GM23338 (cell line): ENCODE results near the gene DCP2. TPM values are rescaled to one million over a fixed set of nuclear protein-coding genes. Genes with fewer than 3 reads are reported as not detected.

Source experiments
- ATAC-seq: fragments of 200-7000 bp; cut with Tn5 transposase; 3 replicates; pipeline ENCODE4 v1.9.1; 2020
- DNase-seq: peaks from one replicate; pipeline ENCODE4 v3.0.0-alpha.2; 2015; ENCODE audit warnings: low spot score
- H2AFZ ChIP-seq: fragments of 200-600 bp; sonication (generic); 2 replicates; pipeline ENCODE4 v1.8.0; 2016; ENCODE audit warnings: antibody characterized with exemption, mild to moderate bottlenecking, moderate library complexity
- H3F3A ChIP-seq: fragments of 200-600 bp; sonication (generic); replicated peaks from 2 replicates; pipeline ENCODE4 v1.8.0; 2017; ENCODE audit warnings: antibody characterized with exemption, mixed run types, low read depth
- H3K27ac ChIP-seq: fragments of 200-600 bp; sonication (generic); 2 replicates; pipeline ENCODE4 v1.6.1; 2016; ENCODE audit warnings: low read depth
- H3K27me3 ChIP-seq: fragments of 200-600 bp; sonication (generic); 2 replicates; pipeline ENCODE4 v1.8.0; 2016; ENCODE audit warnings: mild to moderate bottlenecking, mixed run types, moderate library complexity; ENCODE audit not compliant: insufficient read depth
- H3K36me3 ChIP-seq: fragments of 200-600 bp; sonication (generic); 2 replicates; pipeline ENCODE4 v1.8.0; 2016; ENCODE audit warnings: mild to moderate bottlenecking; ENCODE audit not compliant: insufficient read depth
- H3K4me1 ChIP-seq: fragments of 200-600 bp; sonication (generic); 2 replicates; pipeline ENCODE4 v1.8.0; 2016; ENCODE audit warnings: mild to moderate bottlenecking, moderate library complexity; ENCODE audit not compliant: insufficient read depth
- H3K4me2 ChIP-seq: fragments of 200-600 bp; sonication (generic); 2 replicates; pipeline ENCODE4 v1.7.1; 2017; ENCODE audit warnings: mixed run types
- H3K4me3 ChIP-seq: fragments of 200-600 bp; sonication (generic); 2 replicates; pipeline ENCODE4 v1.6.1; 2016; ENCODE audit warnings: mixed run types
- H3K79me2 ChIP-seq: fragments of 200-600 bp; sonication (generic); replicated peaks from 2 replicates; pipeline ENCODE4 v1.8.0; 2017; ENCODE audit warnings: mild to moderate bottlenecking; ENCODE audit not compliant: insufficient read depth
- H3K9me2 ChIP-seq: fragments of 200-600 bp; sonication (generic); 2 replicates; pipeline ENCODE4 v1.8.0; 2017; ENCODE audit not compliant: insufficient read depth
- H4K20me1 ChIP-seq: fragments of 200-600 bp; sonication (generic); replicated peaks from 2 replicates; pipeline ENCODE4 v1.8.0; 2017; ENCODE audit warnings: mild to moderate bottlenecking; ENCODE audit not compliant: insufficient read depth
- H3K27ac Mint-ChIP-seq: 2 replicates; pipeline ENCODE4 v1.8.0; 2020; ENCODE audit warnings: inconsistent platforms, mild to moderate bottlenecking, moderate library complexity, mixed read lengths
- H3K27me3 Mint-ChIP-seq: 3 replicates; pipeline ENCODE4 v1.8.0; 2022; ENCODE audit warnings: low read depth, mild to moderate bottlenecking, moderate library complexity, mixed read lengths, inconsistent platforms; ENCODE audit not compliant: insufficient read depth, poor library complexity
- H3K36me3 Mint-ChIP-seq: 3 replicates; pipeline ENCODE4 v1.8.0; 2021; ENCODE audit warnings: low read depth, mild to moderate bottlenecking, inconsistent platforms, moderate library complexity, mixed read lengths
- H3K4me1 Mint-ChIP-seq: 3 replicates; pipeline ENCODE4 v1.8.0; 2020; ENCODE audit warnings: mild to moderate bottlenecking, inconsistent platforms, mixed read lengths
- H3K4me3 Mint-ChIP-seq: 3 replicates; pipeline ENCODE4 v1.8.0; 2021; ENCODE audit warnings: moderate library complexity, mild to moderate bottlenecking, inconsistent platforms, mixed read lengths
- H3K9me3 Mint-ChIP-seq: 3 replicates; pipeline ENCODE4 v1.8.0; 2020; ENCODE audit warnings: moderate library complexity, mild to moderate bottlenecking, inconsistent platforms, mixed read lengths
- CREB1 ChIP-seq: fragments of 250-450 bp; sonication (Bioruptor Pico); IDR thresholded peaks from 2 replicates; pipeline ENCODE4 v1.5.0; 2020; ENCODE audit warnings: low read depth, mild to moderate bottlenecking, moderate library complexity
- EZH2 ChIP-seq: fragments of 200-600 bp; sonication (generic); IDR thresholded peaks from one replicate; pipeline ENCODE4 v1.8.0; 2017; ENCODE audit warnings: antibody characterized with exemption, mild to moderate bottlenecking, low read depth; ENCODE audit not compliant: unreplicated experiment
- EZH2phosphoT487 ChIP-seq: fragments of 200-600 bp; sonication (generic); IDR thresholded peaks from one replicate; pipeline ENCODE4 v1.8.1; 2018; ENCODE audit warnings: antibody characterized with exemption; ENCODE audit not compliant: unreplicated experiment
- JUNB ChIP-seq: IDR thresholded peaks from one replicate; pipeline ENCODE4 v1.6.1; 2016; ENCODE audit warnings: antibody characterized with exemption; ENCODE audit not compliant: unreplicated experiment
- POLR2AphosphoS5 ChIP-seq: IDR thresholded peaks from 2 replicates; pipeline ENCODE4 v1.6.1; 2016; ENCODE audit warnings: antibody characterized with exemption, low read depth
- ZNF114 ChIP-seq: fragments of 250-450 bp; sonication (Bioruptor Pico); IDR thresholded peaks from 2 replicates; pipeline ENCODE4 v1.5.0; 2020; ENCODE audit warnings: mild to moderate bottlenecking, moderate library complexity
- ZNF331 ChIP-seq: fragments of 250-450 bp; sonication (Bioruptor Pico); IDR thresholded peaks from 2 replicates; pipeline ENCODE4 v1.5.0; 2020; ENCODE audit warnings: low read depth, mild to moderate bottlenecking, moderate library complexity
- polyA plus RNA-seq: library from polyadenylated mRNA; unstranded; fragments of >200 nt; fragmentation: Nextera tagmentation; extraction: Ambion mirVana; gene quantifications from 2 replicates; pipeline ENCODE4 v1.2.1, GENCODE V29; 2016
- total RNA-seq: library from RNA; depleted of rRNA; stranded (reverse); fragments of >200 nt; shearing (Covaris generic); gene quantifications from 2 replicates; pipeline ENCODE4 v1.2.3, GENCODE V29; 2014
- TF ChIP-seq, protein P1 (sequence below): IDR thresholded peaks from 2 replicates; pipeline ENCODE4 v1.6.1; 2016; ENCODE audit warnings: antibody characterized with exemption
- TF ChIP-seq, protein P2 (sequence below), 2 experiments: fragments of 200-600 bp in 1 of 2; sonication (generic) in 1 of 2; conservative IDR thresholded peaks; 2 replicates each; pipeline versions ENCODE4 v1.5.1 to v1.6.1; 2016 to 2017; ENCODE audit warnings: antibody characterized with exemption in 2 of 2, low read depth in 2 of 2, mild to moderate bottlenecking in 2 of 2, moderate library complexity in 1 of 2
- TF ChIP-seq, protein P3 (sequence below): fragments of 250-450 bp; sonication (Bioruptor Pico); IDR thresholded peaks from 2 replicates; pipeline ENCODE4 v1.5.0; 2020; ENCODE audit warnings: mild to moderate bottlenecking, moderate library complexity

The DCP2 gene
- total and polyA plus RNA-seq, 2 experiments from 2014 or later: 96.6 to 165 TPM

DNA sequence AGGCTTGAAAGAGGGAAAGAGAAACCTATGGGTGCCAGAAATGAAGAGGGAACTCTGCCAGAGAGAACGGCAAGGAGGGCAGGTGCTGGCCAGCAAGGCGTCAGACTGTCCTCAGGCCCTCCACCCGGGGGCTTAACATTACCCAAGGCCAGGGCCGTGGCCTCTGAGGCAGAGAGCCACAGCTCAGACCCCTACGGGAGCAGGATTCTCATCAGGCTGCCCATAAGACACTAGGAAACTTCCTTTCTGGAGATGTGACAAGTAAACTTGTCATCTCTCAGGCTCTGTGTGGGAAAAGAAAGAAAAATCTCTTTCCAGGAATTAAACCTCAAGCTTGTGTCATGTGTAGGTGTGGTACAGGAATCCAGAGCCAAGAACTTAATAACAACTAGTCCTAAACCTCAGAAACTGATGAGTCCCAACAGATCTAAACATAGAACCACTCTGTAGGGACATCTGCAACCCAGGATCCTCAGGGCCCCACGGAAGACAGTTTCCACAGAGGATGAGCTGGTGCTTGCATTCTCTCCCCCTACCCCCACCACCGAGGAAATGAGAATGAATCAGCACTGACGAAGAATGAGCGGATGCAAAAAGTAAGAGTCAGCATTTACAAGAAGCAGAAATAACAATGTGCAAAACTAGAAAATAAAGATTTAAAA lies 74.3 kb downstream of the DCP2 start:
- Mint-ChIP-seq H3K9me3 (no peaks in the 10 kb centered on the region), H3K36me3 (peaks cover 14% of the 10 kb centered on the region), H3K27me3 (peaks cover 2% of the 10 kb centered on the region), H3K27ac (no peak overlapping the region; the same call in 1 of the 2 replicates), H3K4me1 (peaks cover 3% of the 10 kb centered on the region; the same call in 1 of the 3 replicates), H3K4me3 (no peak overlapping the region)
- ATAC-seq (no peak), DNase-seq (no peak)
- Histone ChIP-seq H3K27ac (no peak overlapping the region), H3K27me3 (no peaks in the 10 kb centered on the region), H2AFZ (no peak overlapping the region), H3K9me2 (no peaks in the 10 kb centered on the region), H3K36me3 (no peaks in the 10 kb centered on the region; the same call in 1 of the 2 replicates), H3K4me3 (no peak overlapping the region), H3K79me2 (no peaks in the 10 kb centered on the region), H4K20me1 (no peaks in the 10 kb centered on the region), H3F3A (no peaks in the 10 kb centered on the region), H3K4me2 (no peak overlapping the region), H3K4me1 (no peaks in the 10 kb centered on the region)
- no peak for TF ChIP-seq CREB1 (CRISPR knock-in tag)

DNA sequence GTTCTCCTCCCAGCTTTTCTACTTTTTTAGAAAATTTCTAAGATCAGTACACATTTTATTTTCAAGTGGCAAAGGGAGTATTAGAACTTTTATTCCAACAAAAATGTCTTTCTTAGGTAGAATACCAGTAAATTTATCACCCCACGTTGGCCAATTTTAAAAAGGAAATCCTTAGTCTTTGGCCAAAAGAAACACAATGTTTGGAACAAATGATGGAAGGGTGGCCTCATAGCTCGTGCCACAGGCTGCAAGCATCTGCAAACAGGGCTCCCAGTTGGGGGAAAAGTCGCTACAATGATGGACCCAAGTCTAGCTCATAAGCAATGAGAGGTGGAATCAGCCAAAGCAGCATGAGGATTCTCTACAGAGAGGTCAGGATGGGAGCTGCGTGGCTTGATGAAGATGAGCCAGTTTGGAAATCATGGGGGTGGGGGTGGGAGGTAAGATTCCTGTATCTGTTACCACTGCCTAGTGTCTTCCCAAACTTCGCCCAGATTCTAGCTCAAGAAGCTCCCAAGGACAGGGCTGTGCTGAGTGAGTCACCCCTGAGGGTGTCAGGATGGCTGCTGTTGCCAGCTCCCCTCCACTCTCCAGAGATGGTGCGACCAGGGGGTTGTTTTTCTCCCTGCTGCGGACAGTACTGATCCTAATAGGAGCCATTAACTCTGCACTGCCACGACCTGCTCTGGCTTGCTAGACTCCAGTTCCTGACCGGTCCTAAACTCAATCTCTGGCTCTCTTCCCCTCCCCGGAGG lies 75.6 kb downstream of the DCP2 start:
- ATAC-seq (no peak), DNase-seq (no peak)
- Mint-ChIP-seq H3K4me3 (no peak overlapping the region), H3K9me3 (no peaks in the 10 kb centered on the region), H3K36me3 (peaks cover 14% of the 10 kb centered on the region), H3K27ac (no peak overlapping the region), H3K27me3 (peaks cover 4% of the 10 kb centered on the region), H3K4me1 (peaks cover 5% of the 10 kb centered on the region; the same call in 2 of the 3 replicates)
- no peak overlapping the region for H3K27ac ChIP-seq
- H3K4me1 ChIP-seq: no peaks in the 10 kb centered on the region
- H3K4me2 ChIP-seq: no peak overlapping the region
- no peaks in the 10 kb centered on the region for H4K20me1 ChIP-seq
- H3K27me3 ChIP-seq: no peaks in the 10 kb centered on the region
- no peak overlapping the region for H3K4me3 ChIP-seq
- H3K36me3 ChIP-seq: no peaks in the 10 kb centered on the region; the same call in 1 of the 2 replicates
- H2AFZ ChIP-seq: no peak overlapping the region
- H3K9me2 ChIP-seq: no peaks in the 10 kb centered on the region
- no peaks in the 10 kb centered on the region for H3K79me2 ChIP-seq
- no peaks in the 10 kb centered on the region for H3F3A ChIP-seq
- TF ChIP-seq, protein P1, sequence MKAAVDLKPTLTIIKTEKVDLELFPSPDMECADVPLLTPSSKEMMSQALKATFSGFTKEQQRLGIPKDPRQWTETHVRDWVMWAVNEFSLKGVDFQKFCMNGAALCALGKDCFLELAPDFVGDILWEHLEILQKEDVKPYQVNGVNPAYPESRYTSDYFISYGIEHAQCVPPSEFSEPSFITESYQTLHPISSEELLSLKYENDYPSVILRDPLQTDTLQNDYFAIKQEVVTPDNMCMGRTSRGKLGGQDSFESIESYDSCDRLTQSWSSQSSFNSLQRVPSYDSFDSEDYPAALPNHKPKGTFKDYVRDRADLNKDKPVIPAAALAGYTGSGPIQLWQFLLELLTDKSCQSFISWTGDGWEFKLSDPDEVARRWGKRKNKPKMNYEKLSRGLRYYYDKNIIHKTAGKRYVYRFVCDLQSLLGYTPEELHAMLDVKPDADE: no peak
- TF ChIP-seq POLR2AphosphoS5: no peak
- TF ChIP-seq, protein P2, sequence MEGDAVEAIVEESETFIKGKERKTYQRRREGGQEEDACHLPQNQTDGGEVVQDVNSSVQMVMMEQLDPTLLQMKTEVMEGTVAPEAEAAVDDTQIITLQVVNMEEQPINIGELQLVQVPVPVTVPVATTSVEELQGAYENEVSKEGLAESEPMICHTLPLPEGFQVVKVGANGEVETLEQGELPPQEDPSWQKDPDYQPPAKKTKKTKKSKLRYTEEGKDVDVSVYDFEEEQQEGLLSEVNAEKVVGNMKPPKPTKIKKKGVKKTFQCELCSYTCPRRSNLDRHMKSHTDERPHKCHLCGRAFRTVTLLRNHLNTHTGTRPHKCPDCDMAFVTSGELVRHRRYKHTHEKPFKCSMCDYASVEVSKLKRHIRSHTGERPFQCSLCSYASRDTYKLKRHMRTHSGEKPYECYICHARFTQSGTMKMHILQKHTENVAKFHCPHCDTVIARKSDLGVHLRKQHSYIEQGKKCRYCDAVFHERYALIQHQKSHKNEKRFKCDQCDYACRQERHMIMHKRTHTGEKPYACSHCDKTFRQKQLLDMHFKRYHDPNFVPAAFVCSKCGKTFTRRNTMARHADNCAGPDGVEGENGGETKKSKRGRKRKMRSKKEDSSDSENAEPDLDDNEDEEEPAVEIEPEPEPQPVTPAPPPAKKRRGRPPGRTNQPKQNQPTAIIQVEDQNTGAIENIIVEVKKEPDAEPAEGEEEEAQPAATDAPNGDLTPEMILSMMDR (conservative IDR thresholded peaks at IDR 0.05; ENCODE audit: low read depth in 2 of 2): no peak
- TF ChIP-seq ZNF114 (CRISPR knock-in tag): no peak
- TF ChIP-seq CREB1 (CRISPR knock-in tag): no peak
- TF ChIP-seq, protein P3, sequence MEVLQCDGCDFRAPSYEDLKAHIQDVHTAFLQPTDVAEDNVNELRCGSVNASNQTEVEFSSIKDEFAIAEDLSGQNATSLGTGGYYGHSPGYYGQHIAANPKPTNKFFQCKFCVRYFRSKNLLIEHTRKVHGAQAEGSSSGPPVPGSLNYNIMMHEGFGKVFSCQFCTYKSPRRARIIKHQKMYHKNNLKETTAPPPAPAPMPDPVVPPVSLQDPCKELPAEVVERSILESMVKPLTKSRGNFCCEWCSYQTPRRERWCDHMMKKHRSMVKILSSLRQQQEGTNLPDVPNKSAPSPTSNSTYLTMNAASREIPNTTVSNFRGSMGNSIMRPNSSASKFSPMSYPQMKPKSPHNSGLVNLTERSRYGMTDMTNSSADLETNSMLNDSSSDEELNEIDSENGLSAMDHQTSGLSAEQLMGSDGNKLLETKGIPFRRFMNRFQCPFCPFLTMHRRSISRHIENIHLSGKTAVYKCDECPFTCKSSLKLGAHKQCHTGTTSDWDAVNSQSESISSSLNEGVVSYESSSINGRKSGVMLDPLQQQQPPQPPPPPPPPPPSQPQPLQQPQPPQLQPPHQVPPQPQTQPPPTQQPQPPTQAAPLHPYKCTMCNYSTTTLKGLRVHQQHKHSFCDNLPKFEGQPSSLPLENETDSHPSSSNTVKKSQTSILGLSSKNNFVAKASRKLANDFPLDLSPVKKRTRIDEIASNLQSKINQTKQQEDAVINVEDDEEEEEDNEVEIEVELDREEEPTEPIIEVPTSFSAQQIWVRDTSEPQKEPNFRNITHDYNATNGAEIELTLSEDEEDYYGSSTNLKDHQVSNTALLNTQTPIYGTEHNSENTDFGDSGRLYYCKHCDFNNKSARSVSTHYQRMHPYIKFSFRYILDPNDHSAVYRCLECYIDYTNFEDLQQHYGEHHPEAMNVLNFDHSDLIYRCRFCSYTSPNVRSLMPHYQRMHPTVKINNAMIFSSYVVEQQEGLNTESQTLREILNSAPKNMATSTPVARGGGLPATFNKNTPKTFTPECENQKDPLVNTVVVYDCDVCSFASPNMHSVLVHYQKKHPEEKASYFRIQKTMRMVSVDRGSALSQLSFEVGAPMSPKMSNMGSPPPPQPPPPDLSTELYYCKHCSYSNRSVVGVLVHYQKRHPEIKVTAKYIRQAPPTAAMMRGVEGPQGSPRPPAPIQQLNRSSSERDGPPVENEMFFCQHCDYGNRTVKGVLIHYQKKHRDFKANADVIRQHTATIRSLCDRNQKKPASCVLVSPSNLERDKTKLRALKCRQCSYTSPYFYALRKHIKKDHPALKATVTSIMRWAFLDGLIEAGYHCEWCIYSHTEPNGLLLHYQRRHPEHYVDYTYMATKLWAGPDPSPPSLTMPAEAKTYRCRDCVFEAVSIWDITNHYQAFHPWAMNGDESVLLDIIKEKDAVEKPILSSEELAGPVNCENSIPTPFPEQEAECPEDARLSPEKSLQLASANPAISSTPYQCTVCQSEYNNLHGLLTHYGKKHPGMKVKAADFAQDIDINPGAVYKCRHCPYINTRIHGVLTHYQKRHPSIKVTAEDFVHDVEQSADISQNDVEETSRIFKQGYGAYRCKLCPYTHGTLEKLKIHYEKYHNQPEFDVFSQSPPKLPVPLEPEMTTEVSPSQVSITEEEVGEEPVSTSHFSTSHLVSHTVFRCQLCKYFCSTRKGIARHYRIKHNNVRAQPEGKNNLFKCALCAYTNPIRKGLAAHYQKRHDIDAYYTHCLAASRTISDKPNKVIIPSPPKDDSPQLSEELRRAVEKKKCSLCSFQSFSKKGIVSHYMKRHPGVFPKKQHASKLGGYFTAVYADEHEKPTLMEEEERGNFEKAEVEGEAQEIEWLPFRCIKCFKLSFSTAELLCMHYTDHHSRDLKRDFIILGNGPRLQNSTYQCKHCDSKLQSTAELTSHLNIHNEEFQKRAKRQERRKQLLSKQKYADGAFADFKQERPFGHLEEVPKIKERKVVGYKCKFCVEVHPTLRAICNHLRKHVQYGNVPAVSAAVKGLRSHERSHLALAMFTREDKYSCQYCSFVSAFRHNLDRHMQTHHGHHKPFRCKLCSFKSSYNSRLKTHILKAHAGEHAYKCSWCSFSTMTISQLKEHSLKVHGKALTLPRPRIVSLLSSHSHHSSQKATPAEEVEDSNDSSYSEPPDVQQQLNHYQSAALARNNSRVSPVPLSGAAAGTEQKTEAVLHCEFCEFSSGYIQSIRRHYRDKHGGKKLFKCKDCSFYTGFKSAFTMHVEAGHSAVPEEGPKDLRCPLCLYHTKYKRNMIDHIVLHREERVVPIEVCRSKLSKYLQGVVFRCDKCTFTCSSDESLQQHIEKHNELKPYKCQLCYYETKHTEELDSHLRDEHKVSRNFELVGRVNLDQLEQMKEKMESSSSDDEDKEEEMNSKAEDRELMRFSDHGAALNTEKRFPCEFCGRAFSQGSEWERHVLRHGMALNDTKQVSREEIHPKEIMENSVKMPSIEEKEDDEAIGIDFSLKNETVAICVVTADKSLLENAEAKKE (CRISPR knock-in tag): no peak
- TF ChIP-seq EZH2phosphoT487: no peak
- no peak for TF ChIP-seq EZH2
- TF ChIP-seq JUNB: no peak
- TF ChIP-seq ZNF331 (CRISPR knock-in tag): no peak
